HG02884 (cell line): ENCODE results near the gene TIMM23B.
"Not testable (repeated sequence)": the region's sequence is repeated elsewhere in the genome, so short reads cannot be mapped to it uniquely, and the experiment has no call there.

ENCODE experiments used
- ATAC-seq: cut with Tn5 transposase; IDR thresholded peaks from one replicate; pipeline ENCODE4 v1.9.1; 2021; ENCODE audit warnings: mild to moderate bottlenecking, moderate library complexity; ENCODE audit not compliant: unreplicated experiment

TIMM23B gene

GRCh38 chr10:49972094-49972493 lies 30.2 kb downstream of the TIMM23B start:
- not testable (repeated sequence) for ATAC-seq

- not testable (repeated sequence) for ATAC-seq
These were observed 35.9 kb downstream of the TIMM23B start for GRCh38 chr10:49977756-49978155.

- ATAC-seq: not testable (repeated sequence)
These were observed 45.4 kb downstream of the TIMM23B start for GRCh38 chr10:49987207-49987606.

GRCh38 chr10:49988376-49988775 lies 46.5 kb downstream of the TIMM23B start, which contains the start of gene AGAP6:
Gene AGAP6 (plus strand): TSS chr10:49988406. CDS start chr10:49988716, 310 bp downstream.
- not testable (repeated sequence) for ATAC-seq

- not testable (repeated sequence) for ATAC-seq
These were observed 53.5 kb downstream of the TIMM23B start for GRCh38 chr10:49995321-49995720.

GRCh38 chr10:50014024-50014423 lies 72.2 kb downstream of the TIMM23B start:
- not testable (repeated sequence) for ATAC-seq

- not testable (repeated sequence) for ATAC-seq
These were observed 73.9 kb downstream of the TIMM23B start for GRCh38 chr10:50015596-50016220.

- not testable (repeated sequence) for ATAC-seq
These were observed 75.1 kb downstream of the TIMM23B start for GRCh38 chr10:50016926-50017325.

GRCh38 chr10:50017646-50018045 lies 75.8 kb downstream of the TIMM23B start:
- ATAC-seq: not testable (repeated sequence)

GRCh38 chr10:50019279-50019678 lies 77.4 kb downstream of the TIMM23B start:
- ATAC-seq: not testable (repeated sequence)

GRCh38 chr10:50020451-50021024 lies 78.7 kb downstream of the TIMM23B start:
- ATAC-seq: not testable (repeated sequence)

GRCh38 chr10:50021646-50022045 lies 79.8 kb downstream of the TIMM23B start:
- ATAC-seq: no peak
